ENCODE results near the gene VPS13D.

GRCh38 chr1:12437629-12438028 is 207.8 kb downstream of the VPS13D start:
- TF ChIP-seq CTCF (IDR thresholded peaks at IDR 0.05) (no peak), EP300 (IDR thresholded peaks at IDR 0.05) (no peak)
